Adipose tissue (tissue), 3 donors: ENCODE data around the gene PCDHA1. TPM values are rescaled to one million over a fixed set of nuclear protein-coding genes. Genes with fewer than 3 reads are reported as not detected.
"Not testable (repeated sequence)": the region's sequence is repeated elsewhere in the genome, so short reads cannot be mapped to it uniquely, and the experiment has no call there.

Experiments used
- H3K27ac ChIP-seq: one replicate; pipeline ENCODE4 v1.5.1; 2013; ENCODE audit warnings: low read depth, low read length
- WGBS, 3 donors: extraction: QIAGEN DNeasy Blood & Tissue Kit; methylation state at CpG; one replicate each; pipeline ENCODE4 v1.1.7; 2013; 5-methylcytosine and 5-hydroxymethylcytosine counted together
- polyA plus RNA-seq, 3 donors: library from polyadenylated mRNA; stranded (reverse); fragments of 200-250 nt; gene quantifications; one replicate each; pipeline ENCODE4 v1.2.3, GENCODE V29; 2013
- donor health status: healthy with polysubstance abuse.
- donor health status: Bipolar disorder and iron deficiency.
- donor health status: healthy.

Gene PCDHA1
- polyA plus RNA-seq: under 1 TPM in 2 of 3 donors, not detected in 1; 0.03 to 0.11 TPM

GRCh38 chr5:140785905-140786686, at the start of gene PCDHA1:
TSS of gene PCDHA1 (plus strand) at chr5:140786140.
- WGBS, 3 donors: 15 to 20% (median 17%) methylated on average over 29 of the region's 29 CpGs
- no peak within 1 kb of the TSS for H3K27ac ChIP-seq

- 72 to 81% (median 72%) methylated on average over 1 of the region's 1 CpG for WGBS, 3 donors
- H3K27ac ChIP-seq: no peak overlapping the region
Observed at GRCh38 chr5:140737486-140737885, 48.5 kb upstream of the PCDHA1 start.

GRCh38 chr5:140741967-140742366, 44.0 kb upstream of the PCDHA1 start:
- no peak overlapping the region for H3K27ac ChIP-seq
- WGBS, 3 donors: 54 to 72% (median 69%) methylated on average over 1 of the region's 1 CpG

GRCh38 chr5:140753561-140753960, 32.4 kb upstream of the PCDHA1 start:
- WGBS, 3 donors: 73 to 87% (median 85%) methylated on average over 5 of the region's 5 CpGs
- no peak overlapping the region for H3K27ac ChIP-seq

- whole genome bisulfite sequencing, 3 donors: 84% methylated on average over 2 of the region's 2 CpGs
- H3K27ac ChIP-seq: no peak overlapping the region
Observed at GRCh38 chr5:140764177-140764973, 21.6 kb upstream of the PCDHA1 start.

GRCh38 chr5:140767444-140767843, 18.5 kb upstream of the PCDHA1 start:
- 74 to 89% (median 87%) methylated on average over 4 of the region's 4 CpGs for WGBS, 3 donors
- no peak overlapping the region for H3K27ac ChIP-seq

- 79 to 88% (median 86%) methylated on average over 1 of the region's 1 CpG for WGBS, 3 donors
Observed at GRCh38 chr5:140780512-140780911, 5.4 kb upstream of the PCDHA1 start.

GRCh38 chr5:140787422-140787821, 1.5 kb downstream of the PCDHA1 start:
- not testable (repeated sequence) for H3K27ac ChIP-seq
- 29 to 37% (median 35%) methylated on average over 44 of the region's 44 CpGs for WGBS, 3 donors

More at GRCh38 chr5:140780512-140780911, 5.4 kb upstream of the PCDHA1 start:
- H3K27ac ChIP-seq: no peak overlapping the region

GRCh38 chr5:140787849-140788504, 2.0 kb downstream of the PCDHA1 start:
- WGBS, 3 donors: 31 to 36% (median 34%) methylated on average over 67 to 70 of the region's 70 CpGs
- not testable (repeated sequence) for H3K27ac ChIP-seq

- no peak overlapping the region for H3K27ac ChIP-seq
- 20 to 45% (median 21%) methylated on average over 2 of the region's 2 CpGs for WGBS, 3 donors
Observed at GRCh38 chr5:140791089-140791488, 5.1 kb downstream of the PCDHA1 start.

GRCh38 chr5:140794595-140795258, 8.8 kb downstream of the PCDHA1 start, which contains the start of gene PCDHA2:
TSS of gene PCDHA2 (plus strand) at chr5:140794852.
- 17 to 22% (median 22%) methylated on average over 27 of the region's 27 CpGs for whole genome bisulfite sequencing, 3 donors
- no peak within 1 kb of the TSS for H3K27ac ChIP-seq

GRCh38 chr5:140795259-140795641, 9.3 kb downstream of the PCDHA1 start:
- WGBS, 3 donors: 16 to 19% (median 18%) methylated on average over 15 of the region's 15 CpGs

GRCh38 chr5:140796072-140796717, 10.3 kb downstream of the PCDHA1 start:
- WGBS, 3 donors: 47 to 51% (median 51%) methylated on average over 66 to 72 of the region's 72 CpGs
- not testable (repeated sequence) for H3K27ac ChIP-seq

More at GRCh38 chr5:140795259-140795641, 9.3 kb downstream of the PCDHA1 start:
- H3K27ac ChIP-seq: no peak overlapping the region

- no peak overlapping the region for H3K27ac ChIP-seq
- 49 to 55% (median 54%) methylated on average over 36 to 39 of the region's 39 CpGs for WGBS, 3 donors
Observed at GRCh38 chr5:140796718-140797095, 10.8 kb downstream of the PCDHA1 start.

- WGBS, 3 donors: 14 to 17% (median 14%) methylated on average over 29 of the region's 29 CpGs
- H3K27ac ChIP-seq: no peak within 1 kb of the TSS
Observed at GRCh38 chr5:140800816-140801493, 15.0 kb downstream of the PCDHA1 start, which contains the start of gene PCDHA3. TSS of gene PCDHA3 (plus strand) at chr5:140801057.

- 10 to 13% (median 11%) methylated on average over 16 of the region's 16 CpGs for WGBS, 3 donors
Observed at GRCh38 chr5:140801494-140801841, 15.5 kb downstream of the PCDHA1 start.

GRCh38 chr5:140802381-140802780, 16.4 kb downstream of the PCDHA1 start:
- H3K27ac ChIP-seq: not testable (repeated sequence)
- WGBS, 3 donors: 42 to 45% (median 44%) methylated on average over 45 of the region's 45 CpGs

More at GRCh38 chr5:140801494-140801841, 15.5 kb downstream of the PCDHA1 start:
- no peak overlapping the region for H3K27ac ChIP-seq
